T-helper 2 cell treated with Interferon-gamma antibody and Interleukin-4, amounts not matched to agents 100 ng/mL and 5 ng/mL, for 36 hours (primary cell): ENCODE data around the gene CMTM7. TPM values are rescaled to one million over a fixed set of nuclear protein-coding genes. Genes with fewer than 3 reads are reported as not detected.
"Not testable (repeated sequence)": the region's sequence is repeated elsewhere in the genome, so short reads cannot be mapped to it uniquely, and the experiment has no call there.

Experiments used
- intact Hi-C: fragments of 100-400 bp; cut with micrococcal nuclease; formaldehyde crosslinking; loops from one replicate; pipeline ENCODE4 v1.15.1; 2023
- total RNA-seq: library from RNA; stranded (reverse); gene quantifications from 2 replicates; pipeline ENCODE4 v1.2.3, GENCODE V29; 2022

Gene CMTM7
- total RNA-seq, 1 donor from 2014 or later, result 58.6 TPM

GRCh38 chr3:32455609-32456428 lies 64.2 kb downstream of the CMTM7 start:
- intact Hi-C loops, result no loop called here

GRCh38 chr3:32456429-32457130 lies 64.9 kb downstream of the CMTM7 start:
- intact Hi-C loops, result no loop called here

GRCh38 chr3:32457971-32458471 lies 66.4 kb downstream of the CMTM7 start:
- intact Hi-C loops, result loop anchor here (1.0 kb wide), 2 partner anchors 25 to 44 kb away; no protein-coding TSS in a partner anchor

- intact Hi-C loops, result no loop called here
Observed at GRCh38 chr3:32459450-32459849, 67.8 kb downstream of the CMTM7 start.

- intact Hi-C loops, result loop anchor here (1.0 to 2.0 kb wide), 3 partner anchors 8 to 59 kb away; partner anchors contain the start of gene CMTM6
Observed at GRCh38 chr3:32460031-32460749, 68.5 kb downstream of the CMTM7 start.

GRCh38 chr3:32460817-32461496 lies 69.3 kb downstream of the CMTM7 start:
- intact Hi-C loops, result loop anchor here (1.0 to 2.0 kb wide), 3 partner anchors 7 to 60 kb away; partner anchors contain the start of gene CMTM6

- intact Hi-C loops, result not testable (repeated sequence)
Observed at GRCh38 chr3:32462191-32462986, 70.7 kb downstream of the CMTM7 start.

GRCh38 chr3:32463415-32463814 lies 71.8 kb downstream of the CMTM7 start:
- intact Hi-C loops, result not testable (repeated sequence)

GRCh38 chr3:32464726-32465125 lies 73.1 kb downstream of the CMTM7 start:
- intact Hi-C loops, result not testable (repeated sequence)

GRCh38 chr3:32466808-32467207 lies 75.2 kb downstream of the CMTM7 start:
- intact Hi-C loops, result not testable (repeated sequence)

GRCh38 chr3:32467333-32468070 lies 75.8 kb downstream of the CMTM7 start:
- intact Hi-C loops, result loop anchor here (1.0 to 2.0 kb wide), 6 partner anchors 7 to 291 kb away; no protein-coding TSS in a partner anchor

- intact Hi-C loops, result loop anchor here (2.0 kb wide), 3 partner anchors 77 to 293 kb away; no protein-coding TSS in a partner anchor
Observed at GRCh38 chr3:32469151-32469874, 77.7 kb downstream of the CMTM7 start.

GRCh38 chr3:32470362-32470761 lies 78.7 kb downstream of the CMTM7 start:
- intact Hi-C loops, result no loop called here

- intact Hi-C loops, result no loop called here
Observed at GRCh38 chr3:32471246-32471645, 79.6 kb downstream of the CMTM7 start.

- intact Hi-C loops, result not testable (repeated sequence)
Observed at GRCh38 chr3:32472151-32472550, 80.5 kb downstream of the CMTM7 start.

- intact Hi-C loops, result no loop called here
Observed at GRCh38 chr3:32474201-32474600, 82.5 kb downstream of the CMTM7 start.

- intact Hi-C loops, result no loop called here
Observed at GRCh38 chr3:32480604-32481003, 89.0 kb downstream of the CMTM7 start.

- intact Hi-C loops, result no loop called here
Observed at GRCh38 chr3:32481791-32482631, 90.4 kb downstream of the CMTM7 start.
